ENCODE results near the gene MT1H.

Gene MT1H

GRCh38 chr16:56683424-56684172 lies 14.0 kb downstream of the MT1H start:
- TF ChIP-seq, protein P1, sequence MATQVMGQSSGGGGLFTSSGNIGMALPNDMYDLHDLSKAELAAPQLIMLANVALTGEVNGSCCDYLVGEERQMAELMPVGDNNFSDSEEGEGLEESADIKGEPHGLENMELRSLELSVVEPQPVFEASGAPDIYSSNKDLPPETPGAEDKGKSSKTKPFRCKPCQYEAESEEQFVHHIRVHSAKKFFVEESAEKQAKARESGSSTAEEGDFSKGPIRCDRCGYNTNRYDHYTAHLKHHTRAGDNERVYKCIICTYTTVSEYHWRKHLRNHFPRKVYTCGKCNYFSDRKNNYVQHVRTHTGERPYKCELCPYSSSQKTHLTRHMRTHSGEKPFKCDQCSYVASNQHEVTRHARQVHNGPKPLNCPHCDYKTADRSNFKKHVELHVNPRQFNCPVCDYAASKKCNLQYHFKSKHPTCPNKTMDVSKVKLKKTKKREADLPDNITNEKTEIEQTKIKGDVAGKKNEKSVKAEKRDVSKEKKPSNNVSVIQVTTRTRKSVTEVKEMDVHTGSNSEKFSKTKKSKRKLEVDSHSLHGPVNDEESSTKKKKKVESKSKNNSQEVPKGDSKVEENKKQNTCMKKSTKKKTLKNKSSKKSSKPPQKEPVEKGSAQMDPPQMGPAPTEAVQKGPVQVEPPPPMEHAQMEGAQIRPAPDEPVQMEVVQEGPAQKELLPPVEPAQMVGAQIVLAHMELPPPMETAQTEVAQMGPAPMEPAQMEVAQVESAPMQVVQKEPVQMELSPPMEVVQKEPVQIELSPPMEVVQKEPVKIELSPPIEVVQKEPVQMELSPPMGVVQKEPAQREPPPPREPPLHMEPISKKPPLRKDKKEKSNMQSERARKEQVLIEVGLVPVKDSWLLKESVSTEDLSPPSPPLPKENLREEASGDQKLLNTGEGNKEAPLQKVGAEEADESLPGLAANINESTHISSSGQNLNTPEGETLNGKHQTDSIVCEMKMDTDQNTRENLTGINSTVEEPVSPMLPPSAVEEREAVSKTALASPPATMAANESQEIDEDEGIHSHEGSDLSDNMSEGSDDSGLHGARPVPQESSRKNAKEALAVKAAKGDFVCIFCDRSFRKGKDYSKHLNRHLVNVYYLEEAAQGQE (IDR thresholded peaks at IDR 0.05; ENCODE audit: insufficient read depth in 1 of 2, low read depth in 2 of 2, low read length in 2 of 2) = no peak
- TF ChIP-seq FOXP2 (optimal IDR thresholded peaks at IDR 0.05; ENCODE audit: borderline replicate concordance, extremely low read depth, extremely low read length, insufficient read depth) (no peak), POLR2AphosphoS5 (IDR thresholded peaks at IDR 0.05; ENCODE audit: low read depth, low read length) (no peak), TAF1 (IDR thresholded peaks at IDR 0.05; ENCODE audit: borderline replicate concordance, insufficient read depth, low read length) (no peak), SIN3A (IDR thresholded peaks at IDR 0.05; ENCODE audit: borderline replicate concordance, insufficient read depth, low read length) (no peak)

- TF ChIP-seq TAF1 (IDR thresholded peaks at IDR 0.05; ENCODE audit: borderline replicate concordance, insufficient read depth, low read length) (no peak), POLR2AphosphoS5 (IDR thresholded peaks at IDR 0.05; ENCODE audit: low read depth, low read length) (no peak), FOXP2 (optimal IDR thresholded peaks at IDR 0.05; ENCODE audit: borderline replicate concordance, extremely low read depth, extremely low read length, insufficient read depth) (no peak), SIN3A (IDR thresholded peaks at IDR 0.05; ENCODE audit: borderline replicate concordance, insufficient read depth, low read length) (no peak)
- TF ChIP-seq, protein P1 (IDR thresholded peaks at IDR 0.05; ENCODE audit: insufficient read depth in 1 of 2, low read depth in 2 of 2, low read length in 2 of 2) = no peak
Observed at GRCh38 chr16:56684256-56684925, 14.8 kb downstream of the MT1H start.

DNA sequence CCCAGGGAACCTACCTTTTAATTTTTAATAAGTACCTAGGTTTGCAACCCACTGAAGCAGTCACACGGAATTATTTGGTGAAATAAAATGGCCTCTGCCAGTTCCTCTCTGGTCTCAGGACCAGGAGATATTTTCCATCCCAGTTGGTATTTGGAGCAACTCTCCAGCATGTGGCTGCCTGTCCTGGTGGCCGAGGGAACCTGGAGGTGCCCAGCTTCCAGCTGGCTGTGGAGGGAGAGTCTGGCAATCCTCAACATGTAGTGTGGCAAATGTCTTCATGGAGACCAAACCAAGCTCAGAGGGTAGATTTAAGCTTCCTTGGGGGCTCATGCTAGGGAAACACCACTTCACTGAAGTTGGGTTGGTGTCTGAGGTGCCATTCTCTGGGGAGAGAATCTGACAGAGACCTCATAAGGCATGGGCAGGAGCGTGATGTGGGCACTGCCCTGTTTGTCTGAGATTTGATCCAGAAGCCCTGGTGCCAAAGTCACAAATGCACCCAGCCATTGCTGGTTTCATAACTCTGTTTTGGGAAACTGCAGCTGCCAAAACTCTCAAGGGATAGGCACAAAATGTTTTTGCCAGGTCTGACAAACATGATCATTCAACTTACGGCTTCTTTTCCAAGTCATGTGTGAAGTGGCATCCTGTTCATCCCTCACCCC lies 15.4 kb downstream of the MT1H start:
- no peak for TF ChIP-seq SIN3A (IDR thresholded peaks at IDR 0.05; ENCODE audit: borderline replicate concordance, insufficient read depth, low read length)
- TF ChIP-seq POLR2AphosphoS5 (IDR thresholded peaks at IDR 0.05; ENCODE audit: low read depth, low read length) = no peak
- TF ChIP-seq FOXP2 (optimal IDR thresholded peaks at IDR 0.05; ENCODE audit: borderline replicate concordance, extremely low read depth, extremely low read length, insufficient read depth) = no peak
- TF ChIP-seq, protein P1 (IDR thresholded peaks at IDR 0.05; ENCODE audit: insufficient read depth in 1 of 2, low read depth in 2 of 2, low read length in 2 of 2) = no peak
- TF ChIP-seq TAF1 (IDR thresholded peaks at IDR 0.05; ENCODE audit: borderline replicate concordance, insufficient read depth, low read length) = no peak

DNA sequence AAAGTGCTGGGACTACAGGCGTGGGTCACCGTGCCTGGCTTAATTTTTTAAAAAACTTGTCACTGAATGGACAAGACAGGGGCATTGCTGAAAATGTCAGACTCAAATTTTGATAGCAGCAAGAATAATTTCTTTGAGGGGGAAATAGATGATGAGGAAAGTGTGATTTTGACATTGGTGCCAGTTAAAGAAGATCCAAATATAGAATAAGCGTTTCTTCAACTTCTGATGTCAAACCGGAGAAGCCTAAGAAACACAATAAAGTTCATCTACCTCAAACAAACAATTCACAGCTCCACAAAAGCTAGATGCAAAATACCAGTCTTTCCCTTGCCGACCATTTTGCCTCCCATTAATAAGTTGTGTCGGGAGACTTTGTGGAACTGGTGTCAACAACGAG lies 17.1 kb downstream of the MT1H start:
- TF ChIP-seq SIN3A (IDR thresholded peaks at IDR 0.05; ENCODE audit: borderline replicate concordance, insufficient read depth, low read length) = no peak
- no peak for TF ChIP-seq TAF1 (IDR thresholded peaks at IDR 0.05; ENCODE audit: borderline replicate concordance, insufficient read depth, low read length)
- TF ChIP-seq FOXP2 (optimal IDR thresholded peaks at IDR 0.05; ENCODE audit: borderline replicate concordance, extremely low read depth, extremely low read length, insufficient read depth) = no peak
- TF ChIP-seq, protein P1 (IDR thresholded peaks at IDR 0.05; ENCODE audit: insufficient read depth in 1 of 2, low read depth in 2 of 2, low read length in 2 of 2) = no peak
- no peak for TF ChIP-seq POLR2AphosphoS5 (IDR thresholded peaks at IDR 0.05; ENCODE audit: low read depth, low read length)

Data from PFSK-1 (cell line).